Osteoblast (primary cell): ENCODE results near the gene ZNF385A. TPM values are rescaled to one million over a fixed set of nuclear protein-coding genes. Genes with fewer than 3 reads are reported as not detected.
A peak's percentile ranks its signal among the peaks of the same experiment; 100 is the strongest.

Experiments
- DNase-seq: peaks from one replicate; pipeline ENCODE4 v3.0.0; 2011; ENCODE audit warnings: low spot score, mixed read lengths; ENCODE audit not compliant: insufficient read length; ENCODE audit errors: missing footprints
- H2AFZ ChIP-seq: 2 replicates; pipeline ENCODE4 v1.6.0; 2011; ENCODE audit warnings: mild to moderate bottlenecking, low read length
- H3K27ac ChIP-seq: 2 replicates; pipeline ENCODE4 v1.5.1; 2011; ENCODE audit warnings: mild to moderate bottlenecking, low read depth, low read length, moderate library complexity
- H3K27me3 ChIP-seq: 2 replicates; pipeline ENCODE4 v1.6.0; 2012; ENCODE audit warnings: mild to moderate bottlenecking, control low read depth, inconsistent platforms, low read length, moderate library complexity; ENCODE audit not compliant: insufficient read depth
- H3K36me3 ChIP-seq: 2 replicates; pipeline ENCODE4 v1.5.1; 2011; ENCODE audit warnings: mild to moderate bottlenecking, low read length, control low read depth, moderate library complexity; ENCODE audit not compliant: insufficient read depth
- H3K4me1 ChIP-seq: 2 replicates; pipeline ENCODE4 v1.5.1; 2011; ENCODE audit warnings: mild to moderate bottlenecking, low read length, control low read depth, moderate library complexity; ENCODE audit not compliant: insufficient read depth
- H3K4me2 ChIP-seq: 2 replicates; pipeline ENCODE4 v1.6.0; 2011; ENCODE audit warnings: mild to moderate bottlenecking, low read length; ENCODE audit not compliant: insufficient read depth
- H3K4me3 ChIP-seq: fragments of 200-600 bp; sonication (generic); 3 replicates; pipeline ENCODE4 v1.5.1; 2012; ENCODE audit warnings: mild to moderate bottlenecking, low read length, inconsistent platforms; ENCODE audit not compliant: insufficient read depth
- H3K79me2 ChIP-seq: 2 replicates; pipeline ENCODE4 v1.6.0; 2012; ENCODE audit warnings: mild to moderate bottlenecking, low read length, control low read depth, inconsistent platforms; ENCODE audit not compliant: insufficient read depth
- H3K9me3 ChIP-seq: 2 replicates; pipeline ENCODE4 v1.5.1; 2011; ENCODE audit warnings: low read depth, low read length, control low read depth
- H4K20me1 ChIP-seq: 2 replicates; pipeline ENCODE4 v1.6.0; 2012; ENCODE audit warnings: mild to moderate bottlenecking, low read length, control low read depth; ENCODE audit not compliant: insufficient read depth
- total RNA-seq: library from RNA; depleted of rRNA; stranded (reverse); fragments of >200 nt; gene quantifications from 2 replicates; pipeline ENCODE4 v1.2.3, GENCODE V29; 2012
- TF ChIP-seq, protein P1 (sequence below): IDR thresholded peaks from 2 replicates; pipeline ENCODE4 v1.5.1; 2011; ENCODE audit warnings: mild to moderate bottlenecking, low read depth, low read length, moderate library complexity; ENCODE audit errors: extremely low read depth

Gene ZNF385A
- total RNA-seq, 1 donor = 0.72 TPM

DNA sequence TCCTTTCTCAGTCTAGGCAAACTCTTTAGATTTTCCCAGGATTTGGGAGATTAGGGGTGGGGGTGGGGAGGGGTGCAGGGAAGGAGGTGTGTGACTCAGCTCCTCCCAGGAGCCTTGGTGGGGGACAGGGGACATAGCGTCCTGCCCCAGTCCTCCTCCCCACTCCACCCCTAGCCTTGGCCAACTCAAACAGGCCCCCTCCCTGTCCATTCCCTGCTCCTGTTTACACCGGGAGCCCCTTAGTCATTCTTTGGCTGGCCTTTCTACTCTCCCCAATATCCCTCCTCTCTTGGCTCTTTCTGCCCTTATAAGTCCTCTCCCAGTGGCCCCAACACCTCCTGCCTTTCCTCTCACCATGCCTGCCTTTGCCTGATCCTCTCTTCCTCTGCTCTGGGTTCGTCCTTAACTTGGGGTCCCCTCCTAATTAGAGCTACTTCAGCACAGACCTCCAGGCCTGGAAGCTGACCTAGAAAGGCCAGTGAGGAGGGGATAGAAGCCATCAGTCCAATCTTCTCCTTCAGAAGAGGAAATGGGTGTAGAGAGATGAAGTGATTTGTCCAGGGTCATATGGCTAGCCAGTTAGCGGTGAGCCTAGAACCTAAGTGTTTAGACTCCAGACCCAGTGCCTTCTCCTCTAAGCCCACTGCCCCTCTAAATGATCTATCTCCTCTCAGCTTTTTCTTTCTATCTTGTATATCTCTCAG lies 36.8 kb upstream of the ZNF385A start:
- Histone ChIP-seq H3K27ac (peak overlapping the region; percentile 90), H3K36me3 (no peaks in the 10 kb centered on the region), H3K79me2 (peaks cover 36% of the 10 kb centered on the region), H3K4me3 (no peak overlapping the region), H2AFZ (peak overlapping the region; percentile 52), H3K4me2 (peak overlapping the region; percentile 85), H3K27me3 (no peaks in the 10 kb centered on the region), H3K9me3 (no peaks in the 10 kb centered on the region), H3K4me1 (peaks cover 64% of the 10 kb centered on the region), H4K20me1 (peaks cover 9% of the 10 kb centered on the region)
- TF ChIP-seq, protein P1, sequence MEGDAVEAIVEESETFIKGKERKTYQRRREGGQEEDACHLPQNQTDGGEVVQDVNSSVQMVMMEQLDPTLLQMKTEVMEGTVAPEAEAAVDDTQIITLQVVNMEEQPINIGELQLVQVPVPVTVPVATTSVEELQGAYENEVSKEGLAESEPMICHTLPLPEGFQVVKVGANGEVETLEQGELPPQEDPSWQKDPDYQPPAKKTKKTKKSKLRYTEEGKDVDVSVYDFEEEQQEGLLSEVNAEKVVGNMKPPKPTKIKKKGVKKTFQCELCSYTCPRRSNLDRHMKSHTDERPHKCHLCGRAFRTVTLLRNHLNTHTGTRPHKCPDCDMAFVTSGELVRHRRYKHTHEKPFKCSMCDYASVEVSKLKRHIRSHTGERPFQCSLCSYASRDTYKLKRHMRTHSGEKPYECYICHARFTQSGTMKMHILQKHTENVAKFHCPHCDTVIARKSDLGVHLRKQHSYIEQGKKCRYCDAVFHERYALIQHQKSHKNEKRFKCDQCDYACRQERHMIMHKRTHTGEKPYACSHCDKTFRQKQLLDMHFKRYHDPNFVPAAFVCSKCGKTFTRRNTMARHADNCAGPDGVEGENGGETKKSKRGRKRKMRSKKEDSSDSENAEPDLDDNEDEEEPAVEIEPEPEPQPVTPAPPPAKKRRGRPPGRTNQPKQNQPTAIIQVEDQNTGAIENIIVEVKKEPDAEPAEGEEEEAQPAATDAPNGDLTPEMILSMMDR = no peak
- peak; percentile 94 for DNase-seq

DNA sequence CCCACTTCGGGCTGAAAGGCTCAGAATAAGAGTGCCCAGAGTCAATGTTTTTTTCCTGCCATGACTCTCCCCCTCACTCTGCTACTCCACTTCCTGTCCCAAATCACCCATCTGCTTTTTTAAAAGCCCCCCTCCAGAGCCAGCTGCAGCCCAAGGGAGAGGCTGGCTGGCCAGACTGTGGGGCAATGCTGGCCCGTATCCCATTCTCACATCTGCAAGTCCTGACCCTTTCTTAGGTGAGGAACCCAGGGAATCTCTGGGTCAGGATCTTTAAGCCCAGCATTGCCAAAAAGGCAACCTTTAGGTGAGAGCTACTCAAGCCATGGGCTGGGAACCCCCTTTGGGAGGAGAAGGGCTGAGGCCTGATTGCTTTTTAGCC lies 36.2 kb upstream of the ZNF385A start:
- peaks cover 68% of the 10 kb centered on the region for H3K4me1 ChIP-seq

DNA sequence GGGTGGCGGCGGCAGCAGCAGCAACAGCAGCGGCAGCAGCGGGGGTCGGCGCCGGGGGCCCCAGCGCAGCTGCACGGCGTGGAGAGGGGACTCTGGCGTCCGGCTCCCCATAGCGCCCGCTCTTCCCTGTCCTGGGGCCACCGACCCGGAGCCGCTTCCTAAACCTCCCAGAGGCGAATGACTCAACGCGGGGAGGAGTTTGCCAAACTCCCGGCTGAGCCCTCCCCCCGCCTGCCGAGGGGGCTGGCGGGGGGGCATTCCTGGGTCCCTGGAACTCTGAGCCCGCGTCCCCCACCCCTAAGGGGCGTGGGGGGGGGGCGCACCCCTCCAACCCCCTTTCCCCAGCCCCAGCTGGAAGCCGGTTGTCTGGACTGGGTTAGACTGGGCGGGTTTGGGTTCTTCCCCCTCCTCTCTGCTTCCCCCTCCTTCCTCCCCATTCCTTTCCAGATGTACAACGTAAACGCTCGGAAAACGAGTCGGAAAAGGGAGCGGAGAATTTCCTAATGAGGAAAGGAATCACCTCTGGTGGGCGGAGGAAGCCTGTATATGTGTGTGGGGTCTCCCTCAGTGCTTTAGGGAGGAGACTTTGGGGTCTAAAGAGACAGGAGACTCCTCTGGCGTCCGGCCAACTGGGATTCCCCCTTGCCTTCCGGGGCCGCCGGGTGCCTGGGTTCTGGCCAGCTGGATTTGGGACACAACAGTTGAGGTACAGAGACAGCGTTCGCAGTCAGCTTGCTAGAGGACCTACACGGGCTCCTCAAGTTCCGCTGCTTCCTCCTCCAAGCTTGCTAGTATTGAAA lies 34.8 kb upstream of the ZNF385A start, which contains the start of gene ITGA5:
Gene ITGA5, minus strand, starts transcription at position 179 of the 800 bp plus-strand sequence. Its CDS starts 68 bp downstream, at position 111.
- H3K9me3 ChIP-seq = no peaks in the 10 kb centered on the region
- H3K4me1 ChIP-seq = peaks cover 75% of the 10 kb centered on the region
- peak; percentile 98 for DNase-seq
- H3K36me3 ChIP-seq = peaks cover 6% of the 10 kb centered on the region
- peak within 1 kb of the TSS; percentile 84 for H2AFZ ChIP-seq
- H3K27ac ChIP-seq = peak within 1 kb of the TSS; percentile 90
- TF ChIP-seq, protein P1 = no peak
- no peaks in the 10 kb centered on the region for H3K27me3 ChIP-seq
- H3K4me3 ChIP-seq = peak within 1 kb of the TSS; percentile 80
- H3K4me2 ChIP-seq = peak within 1 kb of the TSS; percentile 85
- H4K20me1 ChIP-seq = peaks cover 20% of the 10 kb centered on the region
- H3K79me2 ChIP-seq = peaks cover 56% of the 10 kb centered on the region

More for the DNA sequence above, 36.2 kb upstream of the ZNF385A start:
- no peak overlapping the region for H3K4me3 ChIP-seq
- no peaks in the 10 kb centered on the region for H3K27me3 ChIP-seq
- peaks cover 12% of the 10 kb centered on the region for H4K20me1 ChIP-seq
- peaks cover 2% of the 10 kb centered on the region for H3K36me3 ChIP-seq
- H3K79me2 ChIP-seq = peaks cover 42% of the 10 kb centered on the region
- H3K4me2 ChIP-seq = peak overlapping the region; percentile 85
- TF ChIP-seq, protein P1 = no peak
- H3K27ac ChIP-seq = peak overlapping the region; percentile 90
- no peak for DNase-seq
- no peaks in the 10 kb centered on the region for H3K9me3 ChIP-seq
- peak overlapping the region; percentile 28 for H2AFZ ChIP-seq
